Measurements from ENCODE around the gene TOMM22.

The TOMM22 gene

GRCh38 chr22:38696606-38697424, 15.1 kb downstream of the TOMM22 start:
- no peak for DNase-seq

- no peak for DNase-seq
These were observed 15.8 kb downstream of the TOMM22 start for GRCh38 chr22:38697425-38698089.

GRCh38 chr22:38698407-38699094, 16.8 kb downstream of the TOMM22 start:
- DNase-seq = no peak

GRCh38 chr22:38699143-38699542, 17.4 kb downstream of the TOMM22 start:
- DNase-seq = no peak

GRCh38 chr22:38699784-38700183, 18.0 kb downstream of the TOMM22 start:
- DNase-seq = no peak

- DNase-seq = no peak
These were observed 18.6 kb downstream of the TOMM22 start for GRCh38 chr22:38700270-38700788.

- DNase-seq = peak; percentile 95
These were observed 19.3 kb downstream of the TOMM22 start, which contains the start of gene JOSD1 for GRCh38 chr22:38700789-38701628. JOSD1 (minus strand) TSS chr22:38700943; CDS start chr22:38699987, 956 bp downstream.

- no peak for DNase-seq
These were observed 23.0 kb downstream of the TOMM22 start for GRCh38 chr22:38704654-38705234.

- peak; percentile 100 for DNase-seq
These were observed 23.7 kb downstream of the TOMM22 start, which contains the start of gene GTPBP1 for GRCh38 chr22:38705235-38706100. GTPBP1 (plus strand) TSS chr22:38705944; CDS start chr22:38705956, 12 bp downstream.

GRCh38 chr22:38706101-38706900, 24.5 kb downstream of the TOMM22 start:
- peak; percentile 18 for DNase-seq

GRCh38 chr22:38706901-38707195, 25.1 kb downstream of the TOMM22 start:
- DNase-seq = no peak

- no peak for DNase-seq
These were observed 25.6 kb downstream of the TOMM22 start for GRCh38 chr22:38707346-38707745.

GRCh38 chr22:38707984-38708383, 26.2 kb downstream of the TOMM22 start:
- DNase-seq = no peak

- DNase-seq = no peak
These were observed 27.5 kb downstream of the TOMM22 start for GRCh38 chr22:38709306-38709705.

- DNase-seq = no peak
These were observed 28.6 kb downstream of the TOMM22 start for GRCh38 chr22:38710351-38710750.

GRCh38 chr22:38710866-38711265, 29.1 kb downstream of the TOMM22 start:
- no peak for DNase-seq

- no peak for DNase-seq
These were observed 30.9 kb downstream of the TOMM22 start for GRCh38 chr22:38712486-38713207.

GRCh38 chr22:38713921-38714320, 32.2 kb downstream of the TOMM22 start:
- no peak for DNase-seq

GRCh38 chr22:38715176-38715764, 33.5 kb downstream of the TOMM22 start:
- no peak for DNase-seq

Measured in midbrain (tissue), 1 donor.